K562 (cell line): Measurements from ENCODE around the gene PATE4. TPM values are rescaled to one million over a fixed set of nuclear protein-coding genes. Genes with fewer than 3 reads are reported as not detected.
A peak's percentile ranks its signal among the peaks of the same experiment; 100 is the strongest.

Experiments used
- GTF2F1 ChIP-seq: IDR thresholded peaks from 2 replicates; pipeline ENCODE4 v1.6.1; 2011; ENCODE audit warnings: low read depth, low read length, improper control_type of control experiment
- JUND ChIP-seq, 2 experiments: IDR thresholded peaks; 2 replicates in 1 of 2; 3 replicates in 1 of 2; pipeline ENCODE4 v1.6.1; 2011; ENCODE audit warnings: borderline replicate concordance in 2 of 2, low read depth in 2 of 2, low read length in 2 of 2, improper control_type of control experiment in 1 of 2, missing biosample characterization in 1 of 2, missing genetic modification characterization in 1 of 2, missing genetic modification reagents in 1 of 2
- KAT7 ChIP-seq: sonication (generic); formaldehyde crosslinking; IDR thresholded peaks from 2 replicates; pipeline ENCODE4 v1.8.0; 2022; ENCODE audit warnings: missing genetic modification reagents, mild to moderate bottlenecking, borderline replicate concordance
- MYNN ChIP-seq, 2 experiments: sonication (generic); formaldehyde crosslinking in 1 of 2; IDR thresholded peaks; 2 replicates each; pipeline versions ENCODE4 v1.5.0 to v1.6.1; 2016 to 2020; ENCODE audit warnings: antibody characterized with exemption in 1 of 2, missing genetic modification reagents in 1 of 2
- PCBP1 ChIP-seq: fragments of 200-400 bp; formaldehyde crosslinking; IDR thresholded peaks from 2 replicates; pipeline ENCODE4 v1.6.1; 2018; ENCODE audit warnings: mild to moderate bottlenecking, low read depth, low read length; ENCODE audit not compliant: poor library complexity, severe bottlenecking
- SIX5 ChIP-seq, 2 experiments: IDR thresholded peaks; 2 replicates each; pipeline ENCODE4 v1.6.1; 2011; ENCODE audit warnings: low read length in 2 of 2, borderline replicate concordance in 1 of 2, low read depth in 1 of 2, mild to moderate bottlenecking in 1 of 2, moderate library complexity in 1 of 2; ENCODE audit not compliant: insufficient read depth in 1 of 2
- SP2 ChIP-seq: IDR thresholded peaks from 2 replicates; pipeline ENCODE4 v1.6.1; 2011; ENCODE audit warnings: mild to moderate bottlenecking, low read depth, low read length, moderate library complexity; ENCODE audit not compliant: poor library complexity, severe bottlenecking; ENCODE audit errors: extremely low read depth
- TCF7 ChIP-seq: sonication (generic); IDR thresholded peaks from 2 replicates; pipeline ENCODE4 v1.6.1; 2016; ENCODE audit warnings: antibody characterized with exemption, borderline replicate concordance
- ZEB2 ChIP-seq: fragments of 450-650 bp; IDR thresholded peaks from 2 replicates; pipeline ENCODE4 v1.6.1; 2016
- polyA plus RNA-seq, 8 experiments: library from polyadenylated mRNA; depleted of rRNA in 4 of 8; stranded (reverse) in 5 of 8; unstranded in 3 of 8; fragments of >200 nt; fragmentation: Nextera tagmentation in 2 of 8; fragmentation: Illumina TruSeq in 1 of 8; extraction: Ambion mirVana in 2 of 8; extraction: Trizol in 1 of 8; gene quantifications; 2 replicates each; pipeline versions ENCODE4 v1.2.1 to v1.2.3, GENCODE V29; 2011 to 2014; ENCODE audit warnings: inconsistent platforms in 1 of 8, missing spikeins in 1 of 8
- total RNA-seq, 7 experiments: library from RNA; depleted of rRNA in 6 of 7; stranded (reverse); fragments of >200 nt in 6 of 7; fragmentation: Illumina TruSeq in 2 of 7; extraction: Trizol in 2 of 7; gene quantifications; 2 replicates each; pipeline versions ENCODE4 v1.2.1 to v1.2.3, GENCODE V29; 2011 to 2021; ENCODE audit warnings: low replicate concordance in 1 of 7
- TF ChIP-seq, protein P1 (sequence below): fragments of 250-450 bp; sonication (Bioruptor Pico); IDR thresholded peaks from 2 replicates; pipeline ENCODE4 v1.4.0; 2020; ENCODE audit warnings: mild to moderate bottlenecking, moderate library complexity
- TF ChIP-seq, protein P2 (sequence below): fragments of 450-650 bp; IDR thresholded peaks from 2 replicates; pipeline ENCODE4 v1.7.1; 2018; ENCODE audit warnings: mild to moderate bottlenecking, low read depth; ENCODE audit not compliant: partially characterized antibody
- TF ChIP-seq, protein P3 (sequence below), 2 experiments: IDR thresholded peaks; 2 replicates each; pipeline ENCODE4 v1.6.1; 2012; ENCODE audit warnings: improper control_type of control experiment in 2 of 2, low read depth in 2 of 2, low read length in 2 of 2, borderline replicate concordance in 1 of 2

Gene PATE4
- total and polyA plus RNA-seq, 9 of the 15 experiments (the other 6 are each of a cell fraction or from before 2014, with no cell fraction given): not detected

DNA sequence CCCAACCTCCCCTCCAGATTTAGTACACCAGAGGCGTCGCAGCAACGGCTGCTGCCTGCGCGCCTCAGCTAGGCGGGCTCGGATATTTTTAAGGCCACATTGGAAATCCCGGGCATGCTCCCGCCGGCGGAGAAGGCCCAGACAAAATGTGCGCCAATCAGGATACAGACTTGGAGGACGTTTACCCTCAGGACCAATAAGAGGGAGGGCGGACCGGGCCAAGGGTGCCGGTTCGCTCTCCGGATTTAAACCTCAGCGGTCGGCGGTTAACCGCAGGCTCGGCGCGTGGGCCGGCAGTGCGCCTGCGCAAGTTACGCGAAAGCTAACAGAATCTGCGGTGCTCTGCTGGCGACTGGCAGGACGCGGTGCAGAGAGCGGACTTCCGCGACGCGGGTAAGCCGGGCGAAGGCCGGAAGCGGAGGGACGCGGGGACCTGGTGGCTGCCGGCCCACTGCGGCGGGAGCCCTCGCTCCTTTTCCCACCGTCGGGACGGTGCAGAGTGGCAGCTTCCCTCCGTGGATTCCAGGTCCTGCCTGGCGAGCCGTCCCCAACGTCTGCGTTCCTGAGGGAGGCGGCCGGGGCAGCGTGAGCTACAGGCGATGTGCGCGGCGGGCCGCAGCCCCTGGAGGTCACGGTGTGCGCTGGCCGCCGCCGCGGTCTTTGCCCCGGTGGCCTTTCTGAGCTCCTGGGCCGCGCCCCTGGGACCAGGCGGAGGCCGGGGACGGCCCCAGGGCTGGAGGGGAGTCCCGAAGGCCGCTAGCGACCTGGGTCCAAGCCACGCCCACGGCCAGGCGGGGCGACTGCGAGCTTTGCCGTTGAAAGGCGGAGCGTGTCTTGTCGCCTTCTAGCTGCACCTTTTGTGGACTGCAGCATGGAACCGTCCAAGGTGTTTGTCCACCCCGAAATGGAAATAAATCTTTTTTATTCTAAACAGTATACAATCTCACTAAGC is 54.5 kb downstream of the PATE4 start, which contains the start of gene HYLS1 (continued):
- TF ChIP-seq TCF7 (no peak), JUND (IDR thresholded peaks at IDR 0.05; ENCODE audit: borderline replicate concordance, low read depth, low read length) (0 out of 2 replicates have a peak, but pooled peaks have one; percentile 8), JUND (tag; IDR thresholded peaks at IDR 0.05; ENCODE audit: borderline replicate concordance, low read depth, low read length) (no peak; the same call in 2 of the 3 replicates), KAT7 (CRISPR knock-in tag) (no peak), ZEB2 (no peak), SIX5 (IDR thresholded peaks at IDR 0.05; ENCODE audit: borderline replicate concordance in 1 of 2, insufficient read depth in 1 of 2, low read depth in 1 of 2, low read length in 2 of 2) (no peak), PCBP1 (no peak), GTF2F1 (no peak), MYNN (IDR thresholded peaks at IDR 0.05) (no peak), MYNN (CRISPR knock-in tag; IDR thresholded peaks at IDR 0.05) (no peak), SP2 (no peak)
- TF ChIP-seq, protein P1, sequence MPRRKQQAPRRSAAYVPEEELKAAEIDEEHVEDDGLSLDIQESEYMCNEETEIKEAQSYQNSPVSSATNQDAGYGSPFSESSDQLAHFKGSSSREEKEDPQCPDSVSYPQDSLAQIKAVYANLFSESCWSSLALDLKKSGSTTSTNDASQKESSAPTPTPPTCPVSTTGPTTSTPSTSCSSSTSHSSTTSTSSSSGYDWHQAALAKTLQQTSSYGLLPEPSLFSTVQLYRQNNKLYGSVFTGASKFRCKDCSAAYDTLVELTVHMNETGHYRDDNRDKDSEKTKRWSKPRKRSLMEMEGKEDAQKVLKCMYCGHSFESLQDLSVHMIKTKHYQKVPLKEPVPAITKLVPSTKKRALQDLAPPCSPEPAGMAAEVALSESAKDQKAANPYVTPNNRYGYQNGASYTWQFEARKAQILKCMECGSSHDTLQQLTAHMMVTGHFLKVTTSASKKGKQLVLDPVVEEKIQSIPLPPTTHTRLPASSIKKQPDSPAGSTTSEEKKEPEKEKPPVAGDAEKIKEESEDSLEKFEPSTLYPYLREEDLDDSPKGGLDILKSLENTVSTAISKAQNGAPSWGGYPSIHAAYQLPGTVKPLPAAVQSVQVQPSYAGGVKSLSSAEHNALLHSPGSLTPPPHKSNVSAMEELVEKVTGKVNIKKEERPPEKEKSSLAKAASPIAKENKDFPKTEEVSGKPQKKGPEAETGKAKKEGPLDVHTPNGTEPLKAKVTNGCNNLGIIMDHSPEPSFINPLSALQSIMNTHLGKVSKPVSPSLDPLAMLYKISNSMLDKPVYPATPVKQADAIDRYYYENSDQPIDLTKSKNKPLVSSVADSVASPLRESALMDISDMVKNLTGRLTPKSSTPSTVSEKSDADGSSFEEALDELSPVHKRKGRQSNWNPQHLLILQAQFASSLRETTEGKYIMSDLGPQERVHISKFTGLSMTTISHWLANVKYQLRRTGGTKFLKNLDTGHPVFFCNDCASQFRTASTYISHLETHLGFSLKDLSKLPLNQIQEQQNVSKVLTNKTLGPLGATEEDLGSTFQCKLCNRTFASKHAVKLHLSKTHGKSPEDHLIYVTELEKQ (CRISPR knock-in tag): no peak
- TF ChIP-seq, protein P2, sequence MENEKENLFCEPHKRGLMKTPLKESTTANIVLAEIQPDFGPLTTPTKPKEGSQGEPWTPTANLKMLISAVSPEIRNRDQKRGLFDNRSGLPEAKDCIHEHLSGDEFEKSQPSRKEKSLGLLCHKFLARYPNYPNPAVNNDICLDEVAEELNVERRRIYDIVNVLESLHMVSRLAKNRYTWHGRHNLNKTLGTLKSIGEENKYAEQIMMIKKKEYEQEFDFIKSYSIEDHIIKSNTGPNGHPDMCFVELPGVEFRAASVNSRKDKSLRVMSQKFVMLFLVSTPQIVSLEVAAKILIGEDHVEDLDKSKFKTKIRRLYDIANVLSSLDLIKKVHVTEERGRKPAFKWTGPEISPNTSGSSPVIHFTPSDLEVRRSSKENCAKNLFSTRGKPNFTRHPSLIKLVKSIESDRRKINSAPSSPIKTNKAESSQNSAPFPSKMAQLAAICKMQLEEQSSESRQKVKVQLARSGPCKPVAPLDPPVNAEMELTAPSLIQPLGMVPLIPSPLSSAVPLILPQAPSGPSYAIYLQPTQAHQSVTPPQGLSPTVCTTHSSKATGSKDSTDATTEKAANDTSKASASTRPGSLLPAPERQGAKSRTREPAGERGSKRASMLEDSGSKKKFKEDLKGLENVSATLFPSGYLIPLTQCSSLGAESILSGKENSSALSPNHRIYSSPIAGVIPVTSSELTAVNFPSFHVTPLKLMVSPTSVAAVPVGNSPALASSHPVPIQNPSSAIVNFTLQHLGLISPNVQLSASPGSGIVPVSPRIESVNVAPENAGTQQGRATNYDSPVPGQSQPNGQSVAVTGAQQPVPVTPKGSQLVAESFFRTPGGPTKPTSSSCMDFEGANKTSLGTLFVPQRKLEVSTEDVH: no peak
- TF ChIP-seq, protein P3, sequence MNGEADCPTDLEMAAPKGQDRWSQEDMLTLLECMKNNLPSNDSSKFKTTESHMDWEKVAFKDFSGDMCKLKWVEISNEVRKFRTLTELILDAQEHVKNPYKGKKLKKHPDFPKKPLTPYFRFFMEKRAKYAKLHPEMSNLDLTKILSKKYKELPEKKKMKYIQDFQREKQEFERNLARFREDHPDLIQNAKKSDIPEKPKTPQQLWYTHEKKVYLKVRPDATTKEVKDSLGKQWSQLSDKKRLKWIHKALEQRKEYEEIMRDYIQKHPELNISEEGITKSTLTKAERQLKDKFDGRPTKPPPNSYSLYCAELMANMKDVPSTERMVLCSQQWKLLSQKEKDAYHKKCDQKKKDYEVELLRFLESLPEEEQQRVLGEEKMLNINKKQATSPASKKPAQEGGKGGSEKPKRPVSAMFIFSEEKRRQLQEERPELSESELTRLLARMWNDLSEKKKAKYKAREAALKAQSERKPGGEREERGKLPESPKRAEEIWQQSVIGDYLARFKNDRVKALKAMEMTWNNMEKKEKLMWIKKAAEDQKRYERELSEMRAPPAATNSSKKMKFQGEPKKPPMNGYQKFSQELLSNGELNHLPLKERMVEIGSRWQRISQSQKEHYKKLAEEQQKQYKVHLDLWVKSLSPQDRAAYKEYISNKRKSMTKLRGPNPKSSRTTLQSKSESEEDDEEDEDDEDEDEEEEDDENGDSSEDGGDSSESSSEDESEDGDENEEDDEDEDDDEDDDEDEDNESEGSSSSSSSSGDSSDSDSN (IDR thresholded peaks at IDR 0.05; ENCODE audit: borderline replicate concordance in 1 of 2, low read depth in 2 of 2, low read length in 2 of 2): peak in 1 of 2 experiments; percentile 73; a peak in 1 of 4 replicates
